HepG2 (cell line): Measurements from ENCODE around the gene ILKAP. TPM values are rescaled to one million over a fixed set of nuclear protein-coding genes. Genes with fewer than 3 reads are reported as not detected.

Experiments used
- GATA4 ChIP-seq: sonication (generic); IDR thresholded peaks from 2 replicates; pipeline ENCODE4 v1.6.1; 2016; ENCODE audit warnings: antibody characterized with exemption, low read depth, borderline replicate concordance
- KDM5B ChIP-seq: sonication (generic); formaldehyde crosslinking; IDR thresholded peaks from 2 replicates; pipeline ENCODE4 v1.4.0; 2020; ENCODE audit warnings: missing genetic modification reagents, mild to moderate bottlenecking, borderline replicate concordance
- NFE2 ChIP-seq: sonication (generic); formaldehyde crosslinking; IDR thresholded peaks from 2 replicates; pipeline ENCODE4 v1.4.0; 2020; ENCODE audit warnings: missing genetic modification reagents
- POGZ ChIP-seq: sonication (generic); formaldehyde crosslinking; IDR thresholded peaks from 2 replicates; pipeline ENCODE4 v1.4.0; 2020; ENCODE audit warnings: mild to moderate bottlenecking, missing genetic modification reagents
- SMAD1 ChIP-seq: sonication (generic); formaldehyde crosslinking; IDR thresholded peaks from 2 replicates; pipeline ENCODE4 v1.4.0; 2020; ENCODE audit warnings: missing genetic modification reagents, low read depth, mild to moderate bottlenecking, borderline replicate concordance
- TCF7 ChIP-seq: sonication (generic); IDR thresholded peaks from 2 replicates; pipeline ENCODE4 v1.6.1; 2016; ENCODE audit warnings: antibody characterized with exemption, low read depth
- ZNF354B ChIP-seq: sonication (generic); formaldehyde crosslinking; IDR thresholded peaks from 2 replicates; pipeline ENCODE4 v1.8.0; 2022; ENCODE audit warnings: mild to moderate bottlenecking, missing genetic modification reagents
- ZNF552 ChIP-seq: sonication (generic); formaldehyde crosslinking; IDR thresholded peaks from 2 replicates; pipeline ENCODE4 v1.9.0; 2022; ENCODE audit warnings: missing genetic modification reagents, mild to moderate bottlenecking, borderline replicate concordance
- ZNF761 ChIP-seq: sonication (generic); formaldehyde crosslinking; conservative IDR thresholded peaks from 2 replicates; pipeline ENCODE4 v1.4.0; 2020; ENCODE audit warnings: mild to moderate bottlenecking, missing genetic modification reagents
- ZNF782 ChIP-seq: sonication (generic); formaldehyde crosslinking; IDR thresholded peaks from 2 replicates; pipeline ENCODE4 v1.4.0; 2020; ENCODE audit warnings: missing genetic modification reagents, mild to moderate bottlenecking, borderline replicate concordance
- ZNF816 ChIP-seq: sonication (generic); formaldehyde crosslinking; IDR thresholded peaks from 2 replicates; pipeline ENCODE4 v1.8.0; 2022; ENCODE audit warnings: missing genetic modification reagents, mild to moderate bottlenecking, borderline replicate concordance
- polyA plus RNA-seq, 8 experiments: library from polyadenylated mRNA; depleted of rRNA in 3 of 8; stranded (reverse) in 7 of 8; unstranded in 1 of 8; fragments of >200 nt; fragmentation: Illumina TruSeq in 4 of 8; extraction: Trizol in 4 of 8; gene quantifications; 2 replicates each; pipeline versions ENCODE4 v1.2.1 to v1.2.3, GENCODE V29; 2011 to 2016; ENCODE audit warnings: low read depth in 4 of 8, missing spikeins in 1 of 8, mixed read lengths in 1 of 8; ENCODE audit not compliant: insufficient read depth in 1 of 8
- total RNA-seq, 5 experiments: library from RNA; depleted of rRNA; stranded (reverse); fragments of >200 nt; fragmentation: Illumina TruSeq; extraction: Trizol; gene quantifications; 2 replicates each; pipeline ENCODE4 v1.2.3, GENCODE V29; 2016; ENCODE audit warnings: low read depth in 1 of 5
- TF ChIP-seq, protein P1 (sequence below): sonication (generic); IDR thresholded peaks from 2 replicates; pipeline ENCODE4 v1.6.1; 2016; ENCODE audit warnings: low read depth, borderline replicate concordance
- TF ChIP-seq, protein P2 (sequence below), 2 experiments: fragments of 450-650 bp in 1 of 2; sonication (generic) in 1 of 2; formaldehyde crosslinking in 1 of 2; IDR thresholded peaks; 2 replicates each; pipeline versions ENCODE4 v1.6.1 to v1.8.0; 2016 to 2022; ENCODE audit warnings: antibody characterized with exemption in 1 of 2, mild to moderate bottlenecking in 1 of 2, missing genetic modification reagents in 1 of 2
- TF ChIP-seq, protein P3 (sequence below): sonication (generic); formaldehyde crosslinking; IDR thresholded peaks from 2 replicates; pipeline ENCODE4 v1.5.1; 2020; ENCODE audit warnings: mild to moderate bottlenecking, missing genetic modification reagents, moderate library complexity

ILKAP gene
- total and polyA plus RNA-seq, 2 of the 13 experiments (the other 11 are each of a cell fraction or from before 2014, with no cell fraction given): 29.6 to 33.1 TPM

DNA sequence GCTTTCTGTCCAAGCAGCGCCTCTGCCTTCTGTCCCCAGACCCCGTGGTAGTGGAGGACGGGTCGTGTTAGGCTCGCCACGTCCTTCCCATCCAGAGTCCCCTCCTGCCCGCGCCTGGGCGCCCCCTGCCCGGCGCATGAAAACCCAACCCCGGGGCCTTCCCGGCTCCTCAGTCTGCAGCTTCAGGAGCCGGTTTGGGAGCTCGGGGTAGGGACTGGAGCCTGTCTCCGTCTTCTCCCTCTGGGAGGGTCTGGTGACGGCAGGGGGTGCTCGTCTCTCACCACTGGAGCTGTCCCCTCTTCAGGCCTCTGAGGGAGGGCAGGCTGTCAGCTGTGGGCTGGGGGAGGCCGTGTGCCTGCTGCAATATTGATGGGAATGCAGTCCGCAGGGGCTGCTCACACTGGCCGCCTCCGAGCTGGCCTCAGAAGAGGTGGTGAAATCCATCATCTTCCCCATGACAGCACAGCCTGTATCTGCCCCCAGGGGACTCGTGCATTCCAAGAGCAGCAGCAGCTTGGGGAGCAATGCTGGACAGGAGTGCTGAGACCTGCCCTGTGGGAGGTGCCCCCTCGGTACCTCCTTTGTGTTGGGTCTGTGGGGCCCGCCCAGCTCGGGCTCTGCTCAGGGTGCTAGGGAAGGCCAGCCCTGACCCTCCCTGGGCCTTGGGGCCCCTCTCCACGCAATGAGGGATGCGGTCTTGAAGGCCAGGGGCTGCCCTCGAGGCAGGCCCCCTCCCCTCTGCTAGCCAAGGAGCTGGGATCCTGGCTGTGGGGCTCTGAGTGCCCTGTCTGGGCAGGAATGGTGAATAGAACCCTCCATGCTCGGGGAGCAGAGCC lies 82.8 kb downstream of the ILKAP start (continued):
- TF ChIP-seq SMAD1 (CRISPR knock-in tag) (no peak), NFE2 (no peak), ZNF816 (CRISPR knock-in tag) (no peak), GATA4 (no peak), ZNF354B (CRISPR knock-in tag) (no peak), ZNF782 (CRISPR knock-in tag) (no peak), ZNF552 (CRISPR knock-in tag) (no peak), KDM5B (CRISPR knock-in tag) (peak; percentile 47; the same call in 1 of the 2 replicates), POGZ (CRISPR knock-in tag) (no peak), ZNF761 (CRISPR knock-in tag) (no peak), TCF7 (no peak)
- TF ChIP-seq, protein P1, sequence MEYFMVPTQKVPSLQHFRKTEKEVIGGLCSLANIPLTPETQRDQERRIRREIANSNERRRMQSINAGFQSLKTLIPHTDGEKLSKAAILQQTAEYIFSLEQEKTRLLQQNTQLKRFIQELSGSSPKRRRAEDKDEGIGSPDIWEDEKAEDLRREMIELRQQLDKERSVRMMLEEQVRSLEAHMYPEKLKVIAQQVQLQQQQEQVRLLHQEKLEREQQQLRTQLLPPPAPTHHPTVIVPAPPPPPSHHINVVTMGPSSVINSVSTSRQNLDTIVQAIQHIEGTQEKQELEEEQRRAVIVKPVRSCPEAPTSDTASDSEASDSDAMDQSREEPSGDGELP: peak; percentile 71; the same call in 1 of the 2 replicates
- TF ChIP-seq, protein P2, sequence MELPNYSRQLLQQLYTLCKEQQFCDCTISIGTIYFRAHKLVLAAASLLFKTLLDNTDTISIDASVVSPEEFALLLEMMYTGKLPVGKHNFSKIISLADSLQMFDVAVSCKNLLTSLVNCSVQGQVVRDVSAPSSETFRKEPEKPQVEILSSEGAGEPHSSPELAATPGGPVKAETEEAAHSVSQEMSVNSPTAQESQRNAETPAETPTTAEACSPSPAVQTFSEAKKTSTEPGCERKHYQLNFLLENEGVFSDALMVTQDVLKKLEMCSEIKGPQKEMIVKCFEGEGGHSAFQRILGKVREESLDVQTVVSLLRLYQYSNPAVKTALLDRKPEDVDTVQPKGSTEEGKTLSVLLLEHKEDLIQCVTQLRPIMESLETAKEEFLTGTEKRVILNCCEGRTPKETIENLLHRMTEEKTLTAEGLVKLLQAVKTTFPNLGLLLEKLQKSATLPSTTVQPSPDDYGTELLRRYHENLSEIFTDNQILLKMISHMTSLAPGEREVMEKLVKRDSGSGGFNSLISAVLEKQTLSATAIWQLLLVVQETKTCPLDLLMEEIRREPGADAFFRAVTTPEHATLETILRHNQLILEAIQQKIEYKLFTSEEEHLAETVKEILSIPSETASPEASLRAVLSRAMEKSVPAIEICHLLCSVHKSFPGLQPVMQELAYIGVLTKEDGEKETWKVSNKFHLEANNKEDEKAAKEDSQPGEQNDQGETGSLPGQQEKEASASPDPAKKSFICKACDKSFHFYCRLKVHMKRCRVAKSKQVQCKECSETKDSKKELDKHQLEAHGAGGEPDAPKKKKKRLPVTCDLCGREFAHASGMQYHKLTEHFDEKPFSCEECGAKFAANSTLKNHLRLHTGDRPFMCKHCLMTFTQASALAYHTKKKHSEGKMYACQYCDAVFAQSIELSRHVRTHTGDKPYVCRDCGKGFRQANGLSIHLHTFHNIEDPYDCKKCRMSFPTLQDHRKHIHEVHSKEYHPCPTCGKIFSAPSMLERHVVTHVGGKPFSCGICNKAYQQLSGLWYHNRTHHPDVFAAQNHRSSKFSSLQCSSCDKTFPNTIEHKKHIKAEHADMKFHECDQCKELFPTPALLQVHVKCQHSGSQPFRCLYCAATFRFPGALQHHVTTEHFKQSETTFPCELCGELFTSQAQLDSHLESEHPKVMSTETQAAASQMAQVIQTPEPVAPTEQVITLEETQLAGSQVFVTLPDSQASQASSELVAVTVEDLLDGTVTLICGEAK (IDR thresholded peaks at IDR 0.05): no peak
- TF ChIP-seq, protein P2 (CRISPR knock-in tag; IDR thresholded peaks at IDR 0.05): no peak
- TF ChIP-seq, protein P3, sequence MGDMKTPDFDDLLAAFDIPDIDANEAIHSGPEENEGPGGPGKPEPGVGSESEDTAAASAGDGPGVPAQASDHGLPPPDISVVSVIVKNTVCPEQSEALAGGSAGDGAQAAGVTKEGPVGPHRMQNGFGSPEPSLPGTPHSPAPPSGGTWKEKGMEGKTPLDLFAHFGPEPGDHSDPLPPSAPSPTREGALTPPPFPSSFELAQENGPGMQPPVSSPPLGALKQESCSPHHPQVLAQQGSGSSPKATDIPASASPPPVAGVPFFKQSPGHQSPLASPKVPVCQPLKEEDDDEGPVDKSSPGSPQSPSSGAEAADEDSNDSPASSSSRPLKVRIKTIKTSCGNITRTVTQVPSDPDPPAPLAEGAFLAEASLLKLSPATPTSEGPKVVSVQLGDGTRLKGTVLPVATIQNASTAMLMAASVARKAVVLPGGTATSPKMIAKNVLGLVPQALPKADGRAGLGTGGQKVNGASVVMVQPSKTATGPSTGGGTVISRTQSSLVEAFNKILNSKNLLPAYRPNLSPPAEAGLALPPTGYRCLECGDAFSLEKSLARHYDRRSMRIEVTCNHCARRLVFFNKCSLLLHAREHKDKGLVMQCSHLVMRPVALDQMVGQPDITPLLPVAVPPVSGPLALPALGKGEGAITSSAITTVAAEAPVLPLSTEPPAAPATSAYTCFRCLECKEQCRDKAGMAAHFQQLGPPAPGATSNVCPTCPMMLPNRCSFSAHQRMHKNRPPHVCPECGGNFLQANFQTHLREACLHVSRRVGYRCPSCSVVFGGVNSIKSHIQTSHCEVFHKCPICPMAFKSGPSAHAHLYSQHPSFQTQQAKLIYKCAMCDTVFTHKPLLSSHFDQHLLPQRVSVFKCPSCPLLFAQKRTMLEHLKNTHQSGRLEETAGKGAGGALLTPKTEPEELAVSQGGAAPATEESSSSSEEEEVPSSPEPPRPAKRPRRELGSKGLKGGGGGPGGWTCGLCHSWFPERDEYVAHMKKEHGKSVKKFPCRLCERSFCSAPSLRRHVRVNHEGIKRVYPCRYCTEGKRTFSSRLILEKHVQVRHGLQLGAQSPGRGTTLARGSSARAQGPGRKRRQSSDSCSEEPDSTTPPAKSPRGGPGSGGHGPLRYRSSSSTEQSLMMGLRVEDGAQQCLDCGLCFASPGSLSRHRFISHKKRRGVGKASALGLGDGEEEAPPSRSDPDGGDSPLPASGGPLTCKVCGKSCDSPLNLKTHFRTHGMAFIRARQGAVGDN (CRISPR knock-in tag): peak; percentile 38; the same call in 1 of the 2 replicates
